Neural progenitor cell (in vitro differentiated cells): ENCODE measurements around the gene IRF1. TPM values are rescaled to one million over a fixed set of nuclear protein-coding genes. Genes with fewer than 3 reads are reported as not detected.

ENCODE experiments used
- DNase-seq: peaks from one replicate; pipeline ENCODE4 v3.0.0-alpha.2; 2016; ENCODE audit warnings: low spot score
- H2AFZ ChIP-seq: fragments of 200-600 bp; sonication (generic); replicated peaks from 2 replicates; pipeline ENCODE4 v1.6.1; 2016; ENCODE audit warnings: antibody characterized with exemption
- H3F3A ChIP-seq: fragments of 200-600 bp; sonication (generic); 2 replicates; pipeline ENCODE4 v1.6.1; 2016; ENCODE audit warnings: antibody characterized with exemption, low read depth
- H3K27ac ChIP-seq: fragments of 200-600 bp; sonication (generic); 2 replicates; pipeline ENCODE4 v1.5.1; 2016; ENCODE audit warnings: mild to moderate bottlenecking
- H3K27me3 ChIP-seq: fragments of 200-600 bp; sonication (generic); 2 replicates; pipeline ENCODE4 v1.6.1; 2016; ENCODE audit warnings: mild to moderate bottlenecking, moderate library complexity
- H3K36me3 ChIP-seq: fragments of 200-600 bp; sonication (generic); 2 replicates; pipeline ENCODE4 v1.5.1; 2016
- H3K4me1 ChIP-seq: fragments of 200-600 bp; sonication (generic); 2 replicates; pipeline ENCODE4 v1.6.1; 2016; ENCODE audit warnings: mixed run types
- H3K4me2 ChIP-seq: fragments of 200-600 bp; sonication (generic); 2 replicates; pipeline ENCODE4 v1.6.1; 2016
- H3K4me3 ChIP-seq: fragments of 200-600 bp; sonication (generic); 2 replicates; pipeline ENCODE4 v1.5.1; 2016
- H3K79me2 ChIP-seq: fragments of 200-600 bp; sonication (generic); 2 replicates; pipeline ENCODE4 v1.6.1; 2016; ENCODE audit warnings: low read depth
- H3K9ac ChIP-seq: fragments of 200-600 bp; sonication (generic); 2 replicates; pipeline ENCODE4 v1.6.1; 2016
- H3K9me3 ChIP-seq: fragments of 200-600 bp; sonication (generic); 2 replicates; pipeline ENCODE4 v1.5.1; 2016; ENCODE audit warnings: low read depth
- H4K20me1 ChIP-seq: fragments of 200-600 bp; sonication (generic); 2 replicates; pipeline ENCODE4 v1.6.1; 2016; ENCODE audit warnings: low read depth
- H3K27ac Mint-ChIP-seq: 3 replicates; pipeline ENCODE4 v1.8.0; 2021; ENCODE audit warnings: mixed read lengths
- H3K27me3 Mint-ChIP-seq: 2 replicates; pipeline ENCODE4 v1.8.0; 2022; ENCODE audit warnings: low read depth, mild to moderate bottlenecking, inconsistent platforms, moderate library complexity, mixed read lengths; ENCODE audit not compliant: insufficient read depth
- H3K36me3 Mint-ChIP-seq: 3 replicates; pipeline ENCODE4 v1.8.0; 2021; ENCODE audit warnings: mixed read lengths
- H3K4me1 Mint-ChIP-seq: 3 replicates; pipeline ENCODE4 v1.8.0; 2021; ENCODE audit warnings: mixed read lengths
- H3K4me3 Mint-ChIP-seq: 3 replicates; pipeline ENCODE4 v1.8.0; 2021; ENCODE audit warnings: mild to moderate bottlenecking, moderate library complexity, mixed read lengths
- H3K9me3 Mint-ChIP-seq: 3 replicates; pipeline ENCODE4 v1.8.0; 2020; ENCODE audit warnings: mixed read lengths
- EZH2 ChIP-seq: fragments of 200-600 bp; sonication (generic); IDR thresholded peaks from 2 replicates; pipeline ENCODE4 v1.6.1; 2017; ENCODE audit warnings: antibody characterized with exemption, mild to moderate bottlenecking, moderate library complexity
- EZH2phosphoT487 ChIP-seq: fragments of 200-600 bp; sonication (generic); IDR thresholded peaks from 2 replicates; pipeline ENCODE4 v1.6.1; 2017; ENCODE audit warnings: antibody characterized with exemption
- total RNA-seq: library from RNA; depleted of rRNA; stranded (reverse); fragments of >200 nt; gene quantifications from 2 replicates; pipeline ENCODE4 v1.2.3, GENCODE V29; 2015; ENCODE audit warnings: low replicate concordance
- TF ChIP-seq, protein P1 (sequence below): fragments of 200-600 bp; sonication (generic); IDR thresholded peaks from 2 replicates; pipeline ENCODE4 v1.5.1; 2017; ENCODE audit warnings: antibody characterized with exemption, mild to moderate bottlenecking

The IRF1 gene
- total RNA-seq, 1 donor from 2014 or later, result 7.1 TPM

DNA sequence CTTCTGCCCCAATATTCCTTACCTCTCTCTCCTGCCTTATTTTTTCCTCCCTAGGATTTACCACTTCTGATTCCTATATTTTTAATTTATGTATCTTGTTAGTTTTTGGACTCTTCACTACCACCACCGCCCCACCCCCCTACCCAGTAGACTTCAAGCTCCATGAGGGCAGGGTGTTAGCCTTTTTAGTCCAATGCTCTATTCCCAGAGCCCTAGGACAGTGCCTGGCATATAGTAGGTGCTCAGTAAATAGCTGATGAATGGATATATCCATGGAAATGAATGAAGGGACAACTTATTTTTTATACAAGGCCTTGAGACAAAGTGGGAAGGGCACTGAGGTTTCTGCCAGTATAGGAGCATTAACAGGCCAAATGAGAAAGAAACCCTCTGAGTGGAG is 41.5 kb downstream of the IRF1 start:
- Histone ChIP-seq H2AFZ (no peak overlapping the region), H3K36me3 (no peaks in the 10 kb centered on the region), H3K4me3 (no peak overlapping the region), H3K4me1 (peaks cover 7% of the 10 kb centered on the region), H3K27me3 (no peaks in the 10 kb centered on the region), H3K9me3 (no peaks in the 10 kb centered on the region), H3K4me2 (no peak overlapping the region), H3K79me2 (no peaks in the 10 kb centered on the region), H3K9ac (no peak overlapping the region), H3F3A (no peaks in the 10 kb centered on the region), H4K20me1 (no peaks in the 10 kb centered on the region), H3K27ac (no peak overlapping the region)
- Mint-ChIP-seq H3K27ac (no peak overlapping the region), H3K4me3 (no peak overlapping the region), H3K4me1 (peaks cover 6% of the 10 kb centered on the region), H3K36me3 (no peaks in the 10 kb centered on the region), H3K27me3 (no peaks in the 10 kb centered on the region), H3K9me3 (no peaks in the 10 kb centered on the region)
- DNase-seq, result no peak
- TF ChIP-seq EZH2phosphoT487 (no peak), EZH2 (no peak)
- TF ChIP-seq, protein P1, sequence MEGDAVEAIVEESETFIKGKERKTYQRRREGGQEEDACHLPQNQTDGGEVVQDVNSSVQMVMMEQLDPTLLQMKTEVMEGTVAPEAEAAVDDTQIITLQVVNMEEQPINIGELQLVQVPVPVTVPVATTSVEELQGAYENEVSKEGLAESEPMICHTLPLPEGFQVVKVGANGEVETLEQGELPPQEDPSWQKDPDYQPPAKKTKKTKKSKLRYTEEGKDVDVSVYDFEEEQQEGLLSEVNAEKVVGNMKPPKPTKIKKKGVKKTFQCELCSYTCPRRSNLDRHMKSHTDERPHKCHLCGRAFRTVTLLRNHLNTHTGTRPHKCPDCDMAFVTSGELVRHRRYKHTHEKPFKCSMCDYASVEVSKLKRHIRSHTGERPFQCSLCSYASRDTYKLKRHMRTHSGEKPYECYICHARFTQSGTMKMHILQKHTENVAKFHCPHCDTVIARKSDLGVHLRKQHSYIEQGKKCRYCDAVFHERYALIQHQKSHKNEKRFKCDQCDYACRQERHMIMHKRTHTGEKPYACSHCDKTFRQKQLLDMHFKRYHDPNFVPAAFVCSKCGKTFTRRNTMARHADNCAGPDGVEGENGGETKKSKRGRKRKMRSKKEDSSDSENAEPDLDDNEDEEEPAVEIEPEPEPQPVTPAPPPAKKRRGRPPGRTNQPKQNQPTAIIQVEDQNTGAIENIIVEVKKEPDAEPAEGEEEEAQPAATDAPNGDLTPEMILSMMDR, result no peak

DNA sequence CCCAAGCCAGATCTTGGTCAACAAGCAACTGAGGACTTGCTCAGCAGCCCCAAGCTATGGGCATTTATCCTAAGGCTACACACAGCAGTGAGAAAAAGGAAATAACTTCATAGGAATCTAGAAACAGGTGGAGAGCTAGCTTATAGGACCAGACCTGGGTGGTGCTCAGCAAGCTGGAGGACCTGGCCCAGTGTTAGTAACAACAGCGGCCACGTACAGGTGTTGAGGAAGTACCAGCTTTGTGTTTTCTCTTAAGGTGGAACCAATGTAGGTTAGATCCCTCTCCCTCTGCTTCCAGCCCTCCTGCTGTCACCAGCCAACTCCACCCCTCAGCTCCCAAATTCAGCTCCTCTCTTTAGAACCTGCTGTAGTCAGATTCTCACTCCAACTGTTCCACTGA is 43.4 kb downstream of the IRF1 start:
- H3K4me1 Mint-ChIP-seq, result peaks cover 6% of the 10 kb centered on the region
- Histone ChIP-seq H3K4me1 (peaks cover 7% of the 10 kb centered on the region), H3K9ac (no peak overlapping the region), H3F3A (no peaks in the 10 kb centered on the region), H3K4me3 (no peak overlapping the region), H3K27ac (no peak overlapping the region), H3K36me3 (no peaks in the 10 kb centered on the region), H2AFZ (no peak overlapping the region), H3K27me3 (no peaks in the 10 kb centered on the region), H3K9me3 (no peaks in the 10 kb centered on the region), H3K4me2 (no peak overlapping the region), H3K79me2 (no peaks in the 10 kb centered on the region), H4K20me1 (no peaks in the 10 kb centered on the region)
- DNase-seq, result no peak
- H3K36me3 Mint-ChIP-seq, result no peaks in the 10 kb centered on the region
- TF ChIP-seq EZH2phosphoT487, result no peak
- TF ChIP-seq EZH2, result no peak
- TF ChIP-seq, protein P1, result no peak
- H3K27me3 Mint-ChIP-seq, result no peaks in the 10 kb centered on the region
- H3K4me3 Mint-ChIP-seq, result no peak overlapping the region
- H3K9me3 Mint-ChIP-seq, result no peaks in the 10 kb centered on the region
- no peak overlapping the region for H3K27ac Mint-ChIP-seq

DNA sequence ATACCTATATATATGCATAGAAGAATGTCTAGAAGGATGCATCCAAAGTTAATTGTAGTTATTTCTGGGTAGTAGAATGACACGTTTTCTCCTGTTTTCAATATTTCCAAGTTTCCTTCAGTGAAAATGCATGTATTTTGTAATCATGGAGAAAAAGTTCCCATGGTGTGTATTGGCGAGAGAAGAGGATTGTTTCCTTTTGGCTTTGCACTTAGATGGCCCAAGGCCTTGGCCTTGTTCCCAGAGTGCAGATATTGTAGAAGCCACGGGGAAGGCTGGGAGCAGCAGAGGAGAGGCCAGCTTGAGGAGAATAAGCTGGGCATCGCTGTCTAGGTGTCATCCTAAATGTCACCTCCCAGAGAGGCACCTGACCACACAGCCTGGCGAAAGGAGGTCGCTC is 44.0 kb downstream of the IRF1 start:
- H3K9me3 Mint-ChIP-seq, result no peaks in the 10 kb centered on the region
- no peaks in the 10 kb centered on the region for H3K79me2 ChIP-seq
- H3K4me3 Mint-ChIP-seq, result no peak overlapping the region
- no peaks in the 10 kb centered on the region for H3F3A ChIP-seq
- peaks cover 7% of the 10 kb centered on the region for H3K4me1 ChIP-seq
- no peaks in the 10 kb centered on the region for H3K9me3 ChIP-seq
- no peak overlapping the region for H3K27ac Mint-ChIP-seq
- H3K27me3 ChIP-seq, result no peaks in the 10 kb centered on the region
- peaks cover 6% of the 10 kb centered on the region for H3K4me1 Mint-ChIP-seq
- H3K36me3 ChIP-seq, result no peaks in the 10 kb centered on the region
- no peaks in the 10 kb centered on the region for H3K36me3 Mint-ChIP-seq
- no peaks in the 10 kb centered on the region for H4K20me1 ChIP-seq
- no peak overlapping the region for H3K4me2 ChIP-seq
- DNase-seq, result no peak
- TF ChIP-seq EZH2 (no peak), EZH2phosphoT487 (no peak)
- TF ChIP-seq, protein P1, result no peak
- H3K4me3 ChIP-seq, result no peak overlapping the region
- H3K9ac ChIP-seq, result no peak overlapping the region
- H3K27me3 Mint-ChIP-seq, result no peaks in the 10 kb centered on the region
- no peak overlapping the region for H3K27ac ChIP-seq
- no peak overlapping the region for H2AFZ ChIP-seq
